Right atrium auricular region (tissue), 2 donors: ENCODE data around the gene ZDHHC1. TPM values are rescaled to one million over a fixed set of nuclear protein-coding genes. Genes with fewer than 3 reads are reported as not detected.

Experiments used
- DNase-seq: peaks from one replicate; pipeline ENCODE4 v3.0.0-alpha.2; 2019; ENCODE audit warnings: low spot score
- H3K27ac ChIP-seq, 2 donors: fragments of 200-600 bp; sonication (generic); 1 replicate in 1 of 2; 2 replicates in 1 of 2; pipeline ENCODE4 v1.5.1; 2016 to 2019
- H3K27me3 ChIP-seq, 2 donors: fragments of 200-600 bp; sonication (generic); one replicate each; pipeline versions ENCODE4 v1.5.1 to v1.6.0; 2017 to 2019
- H3K36me3 ChIP-seq: fragments of 200-600 bp; sonication (generic); one replicate; pipeline ENCODE4 v1.5.1; 2016
- H3K4me1 ChIP-seq, 2 donors: fragments of 200-600 bp; sonication (generic); one replicate each; pipeline versions ENCODE4 v1.5.1 to v1.6.0; 2017 to 2019
- H3K4me3 ChIP-seq, 2 donors: fragments of 200-600 bp; sonication (generic); 1 replicate in 1 of 2; 2 replicates in 1 of 2; pipeline ENCODE4 v1.5.1; 2017 to 2019; ENCODE audit warnings: mild to moderate bottlenecking in 1 of 2, moderate library complexity in 1 of 2
- H3K9me3 ChIP-seq, 2 donors: fragments of 200-600 bp; sonication (generic); one replicate each; pipeline ENCODE4 v1.5.1; 2019
- CTCF ChIP-seq, 2 donors: fragments of 200-600 bp; sonication (generic); IDR thresholded peaks; one replicate each; pipeline ENCODE4 v1.5.1; 2019; ENCODE audit warnings: antibody characterized with exemption in 2 of 2
- total RNA-seq, 2 donors: library from RNA; depleted of rRNA; stranded (reverse); fragments of >200 nt; gene quantifications; one replicate each; pipeline ENCODE4 v1.1.0, GENCODE V29; 2016

The ZDHHC1 gene
- total RNA-seq, 2 donors from 2014 or later, result 8.9 to 11.8 TPM

- no peak for TF ChIP-seq CTCF (IDR thresholded peaks at IDR 0.05)
- Histone ChIP-seq H3K27me3 (no peaks in the 10 kb centered on the region), H3K9me3 (no peaks in the 10 kb centered on the region), H3K27ac (no peak overlapping the region), H3K36me3 (no peaks in the 10 kb centered on the region), H3K4me1 (no peaks in the 10 kb centered on the region), H3K4me3 (no peak overlapping the region)
- no peak for DNase-seq
Measured at GRCh38 chr16:67345401-67345800, 70.9 kb downstream of the ZDHHC1 start.

Other genes starting within 250 kb of the ZDHHC1 start
- gene NOL3, start 245.9 kb downstream of the ZDHHC1 start, total RNA-seq, result 100 to 1,000 TPM in 1 of 2 donors, 10 to 100 TPM in 1; 87.5 to 103 TPM
- 1 to 10 TPM; 4.2 to 7.8 TPM for gene MATCAP1, start 232.5 kb downstream of the ZDHHC1 start, total RNA-seq
- 1 to 10 TPM; 2.2 to 2.5 TPM for gene EXOC3L1, start 226.3 kb downstream of the ZDHHC1 start, total RNA-seq
- 10 to 100 TPM; 53.8 to 70.3 TPM for gene E2F4, start 224.3 kb downstream of the ZDHHC1 start, total RNA-seq
- 1 to 10 TPM in 1 of 2 donors, under 1 TPM in 1; 0.37 to 2.2 TPM for gene ELMO3, start 217.3 kb downstream of the ZDHHC1 start, total RNA-seq
- 10 to 100 TPM; 16.9 to 27.8 TPM for gene TMEM208, start 189.3 kb downstream of the ZDHHC1 start, total RNA-seq
- gene FHOD1, start 169.0 kb downstream of the ZDHHC1 start, total RNA-seq, result 10 to 100 TPM in 1 of 2 donors, 1 to 10 TPM in 1; 5.3 to 11.6 TPM
- gene SLC9A5, start 167.5 kb downstream of the ZDHHC1 start, total RNA-seq, result 1 to 10 TPM; 1.5 to 2.4 TPM
- gene PLEKHG4, start 136.9 kb downstream of the ZDHHC1 start, total RNA-seq, result 1 to 10 TPM; 1.1 to 3.9 TPM
- gene KCTD19, start 89.7 kb downstream of the ZDHHC1 start, total RNA-seq, result under 1 TPM in 1 of 2 donors, not detected in 1; 0.08 TPM
- gene LRRC36, start 89.7 kb downstream of the ZDHHC1 start, total RNA-seq, result under 1 TPM; 0.33 to 0.43 TPM
- gene TPPP3, start 23.0 kb downstream of the ZDHHC1 start, total RNA-seq, result 10 to 100 TPM; 24.1 to 56.4 TPM
- not detected for gene HSD11B2, start 14.6 kb upstream of the ZDHHC1 start, total RNA-seq
- 10 to 100 TPM; 79.7 to 95.7 TPM for gene ATP6V0D1, start 64.7 kb upstream of the ZDHHC1 start, total RNA-seq
- gene AGRP, start 67.1 kb upstream of the ZDHHC1 start, total RNA-seq, result not detected
- gene RIPOR1, start 112.4 kb upstream of the ZDHHC1 start, total RNA-seq, result 10 to 100 TPM; 43.9 to 66.9 TPM
- gene CTCF, start 146.0 kb upstream of the ZDHHC1 start, total RNA-seq, result 10 to 100 TPM; 24.5 to 31.6 TPM
- gene CARMIL2, start 228.7 kb upstream of the ZDHHC1 start, total RNA-seq, result under 1 TPM in 1 of 2 donors, not detected in 1; 0.47 TPM
- gene ACD, start 243.8 kb upstream of the ZDHHC1 start, total RNA-seq, result 10 to 100 TPM in 1 of 2 donors, 1 to 10 TPM in 1; 7.0 to 10.8 TPM
- gene PARD6A, start 244.5 kb upstream of the ZDHHC1 start, total RNA-seq, result 1 to 10 TPM; 3.9 to 5.6 TPM